ENCODE data around the gene ETV6.
A peak's percentile ranks its signal among the peaks of the same experiment; 100 is the strongest.

The ETV6 gene

DNA sequence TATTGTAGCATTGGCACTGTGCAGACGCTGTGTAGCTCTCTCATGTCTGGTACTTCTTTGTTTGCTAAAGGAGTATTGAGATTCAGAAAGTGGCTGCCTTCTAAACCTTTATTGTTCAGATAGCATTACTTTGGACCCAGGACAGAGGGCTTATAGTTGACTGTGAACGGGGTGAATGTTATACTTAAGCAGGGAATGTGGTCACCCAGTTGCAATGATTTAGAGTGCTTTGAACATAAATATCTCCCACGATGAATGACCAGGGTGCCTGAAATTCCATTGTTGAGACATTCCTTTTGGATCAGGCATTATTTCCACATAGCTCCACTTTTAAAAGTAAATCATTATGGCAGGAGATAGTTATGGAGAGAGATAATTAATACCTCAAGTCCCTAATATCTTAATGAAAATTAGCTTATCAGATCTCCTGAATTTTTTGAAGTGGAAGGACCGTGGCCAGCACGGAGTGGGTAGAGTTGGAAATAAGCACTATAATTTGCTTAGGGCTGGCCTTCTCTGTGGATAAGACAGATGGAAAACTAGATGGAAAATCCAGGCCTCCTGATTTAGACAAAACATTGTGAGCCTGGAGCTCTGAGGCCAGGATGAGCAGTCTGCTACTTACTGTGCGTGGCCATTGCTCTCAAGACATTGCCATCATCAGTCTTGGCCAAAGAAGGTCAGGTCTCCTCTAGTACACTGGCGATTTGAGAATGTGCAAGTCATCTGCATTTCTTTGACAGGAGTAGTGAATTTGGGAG, 114.5 kb downstream of the ETV6 start:
- no peak for DNase-seq

DNA sequence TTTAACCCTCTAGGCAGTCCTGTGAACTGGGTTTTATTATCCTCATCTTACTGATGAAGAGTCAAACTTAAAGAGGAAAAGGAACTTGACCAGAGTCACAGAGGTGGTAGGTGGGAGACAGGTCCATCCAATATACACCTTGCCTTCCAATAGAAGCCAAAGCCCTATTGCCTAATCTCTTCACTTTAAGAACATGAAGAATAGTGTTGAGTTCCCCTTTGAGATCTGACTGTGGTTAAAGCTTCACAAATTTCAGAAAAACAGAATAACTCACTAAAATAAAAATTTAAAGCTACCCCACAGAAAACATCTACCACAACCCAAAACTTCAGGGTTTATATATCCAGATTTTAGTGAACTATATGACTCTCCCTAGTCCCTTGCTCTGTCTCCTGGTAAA, 115.4 kb downstream of the ETV6 start:
- DNase-seq: no peak

DNA sequence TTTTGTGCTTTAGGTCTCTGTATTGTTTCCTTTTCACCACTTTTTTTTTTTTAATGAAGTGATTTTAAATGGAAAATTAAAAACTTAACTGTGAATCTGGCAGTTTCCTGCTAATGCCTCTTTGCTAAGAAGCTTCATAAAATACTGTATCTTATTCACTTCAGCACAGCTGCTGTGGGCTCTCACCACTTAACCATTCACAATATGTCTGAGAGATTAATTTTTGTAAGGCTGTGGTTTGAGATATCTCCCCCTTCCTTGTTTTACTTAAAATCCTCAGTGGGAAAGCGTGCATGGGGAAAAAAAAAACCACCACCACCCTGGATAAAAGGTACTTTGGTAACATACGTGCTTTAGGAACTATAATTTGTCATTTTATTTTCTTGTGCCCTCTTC, 115.9 kb downstream of the ETV6 start:
- no peak for DNase-seq

DNA sequence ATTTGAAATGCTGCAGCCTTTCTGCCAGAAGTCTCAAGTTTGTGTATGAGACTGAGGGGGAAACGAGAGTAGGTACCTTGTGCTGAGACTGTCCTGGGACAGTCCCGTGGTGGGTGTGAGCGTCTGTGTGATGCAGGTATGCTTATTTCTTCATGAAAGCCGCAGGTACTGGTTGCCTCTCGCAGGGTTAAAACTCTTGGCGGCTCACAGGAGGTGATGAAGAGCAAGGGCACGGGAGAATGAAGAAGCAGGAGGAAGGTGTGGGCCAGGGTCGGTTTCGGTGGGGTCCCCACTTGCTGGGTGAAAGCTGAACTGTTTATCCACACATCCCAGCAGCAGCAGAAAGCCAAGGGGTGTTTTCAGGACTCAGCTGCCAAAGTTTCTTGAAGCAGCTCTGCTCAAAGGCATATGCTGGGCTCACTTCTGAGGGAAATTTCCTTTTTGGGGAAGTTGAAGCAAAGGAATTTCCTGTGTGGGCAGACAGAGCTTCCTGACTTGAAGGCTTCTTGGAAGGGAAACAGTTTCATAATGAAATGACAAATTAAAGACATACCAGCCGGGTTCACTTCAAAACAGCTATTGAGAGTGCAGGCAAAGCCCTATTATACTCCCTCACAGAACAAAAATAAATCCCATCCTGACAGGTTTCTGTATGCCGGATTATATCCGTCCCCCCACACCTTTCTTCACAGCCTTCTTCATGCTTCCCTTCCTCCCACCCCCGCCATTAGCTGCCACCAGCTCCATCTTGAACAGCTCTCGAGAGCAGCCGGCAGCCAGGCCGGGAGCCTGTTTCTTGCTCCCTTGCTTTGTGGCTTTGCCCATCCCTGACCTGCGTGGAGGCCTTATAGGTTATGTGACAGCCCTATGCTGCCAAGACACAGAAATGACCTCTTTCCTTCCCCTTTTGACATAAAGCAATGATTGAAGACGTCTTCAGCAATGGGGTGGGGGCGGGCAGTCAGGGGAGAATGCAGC, 116.6 kb downstream of the ETV6 start:
- DNase-seq: peak; percentile 33

DNA sequence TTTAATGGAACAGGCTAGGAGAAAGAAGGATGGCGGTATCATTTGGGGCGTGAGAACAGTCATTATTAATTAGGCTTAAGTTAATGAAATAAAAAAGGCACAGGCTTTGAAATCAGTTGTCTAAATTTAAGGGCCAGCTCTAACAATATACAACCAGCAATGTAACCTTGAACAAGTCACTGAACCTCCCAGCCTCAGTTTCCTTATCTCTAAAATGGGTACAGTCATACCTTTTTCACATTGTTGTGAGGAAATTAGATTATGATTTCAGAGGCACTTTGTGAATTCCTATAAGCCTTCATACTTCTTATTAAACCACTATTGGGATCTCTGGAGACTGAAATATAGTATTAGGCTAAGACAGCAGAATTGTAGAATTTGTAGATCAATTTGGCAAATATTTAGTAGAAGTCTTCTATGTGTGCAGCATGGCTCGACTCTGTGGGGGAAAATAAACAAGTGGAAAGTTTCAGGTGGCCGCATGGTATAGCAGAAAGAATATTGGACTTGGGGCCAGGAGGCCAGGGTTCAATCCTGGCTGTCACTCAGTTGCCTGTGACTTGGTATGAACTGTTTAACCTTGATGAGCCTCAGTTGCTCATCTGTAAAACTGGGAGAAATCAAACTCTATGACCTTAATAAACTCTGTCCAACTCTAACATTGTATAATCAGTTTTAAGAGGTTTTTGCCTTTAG, 117.7 kb downstream of the ETV6 start:
- DNase-seq: no peak

DNA sequence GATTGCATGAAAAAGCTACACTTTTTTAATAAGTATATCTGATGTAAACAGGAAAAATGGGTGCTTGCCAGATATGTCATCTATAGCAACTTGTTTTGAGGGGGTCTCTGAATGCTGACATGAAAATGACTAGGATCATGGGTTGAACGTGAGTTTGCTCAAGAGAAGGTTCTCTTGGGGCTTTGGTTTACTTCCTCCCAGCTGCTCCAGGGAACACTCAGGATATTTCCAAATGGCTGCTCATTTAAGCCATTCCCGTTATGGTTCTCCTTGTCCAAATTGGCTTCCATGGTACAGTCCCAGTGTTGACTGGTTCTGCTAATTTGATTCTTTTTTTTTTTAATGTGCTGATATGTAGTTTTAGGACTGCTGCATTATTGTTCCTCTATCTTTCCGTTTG, 118.3 kb downstream of the ETV6 start:
- no peak for DNase-seq

DNA sequence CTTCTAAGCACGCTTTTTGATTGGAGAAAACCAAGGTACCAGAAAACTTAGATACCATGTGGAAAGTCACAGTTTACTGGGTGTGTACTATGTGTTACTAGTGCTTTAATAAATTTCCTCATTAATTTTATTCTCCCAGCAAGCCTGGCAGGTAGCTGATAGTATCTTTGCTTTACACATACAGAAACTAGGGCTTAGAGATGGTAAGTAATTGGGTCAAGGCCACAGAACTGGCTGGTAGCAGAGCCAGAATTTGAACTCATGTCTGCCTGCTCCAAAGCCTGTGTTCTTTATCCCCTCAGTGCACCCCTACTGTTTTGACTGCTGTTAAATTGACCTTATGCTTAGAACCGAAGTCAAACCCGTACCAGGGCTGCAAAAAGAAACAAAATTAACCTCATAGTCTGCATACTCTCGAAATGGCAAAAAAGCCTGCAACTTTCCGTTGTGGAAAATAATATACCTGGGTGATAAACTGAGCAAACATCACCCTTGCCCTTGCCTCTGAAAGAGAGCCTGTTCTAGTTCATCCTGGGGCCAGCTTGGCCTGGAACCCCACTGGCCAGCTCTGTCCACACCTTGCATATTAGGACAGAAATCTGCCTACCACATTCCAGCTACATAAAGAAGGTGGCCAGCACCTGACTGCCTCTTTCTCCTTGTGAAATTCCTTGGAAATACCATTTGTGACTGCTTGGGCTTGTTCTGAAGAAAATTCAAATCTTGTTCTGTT, 118.9 kb downstream of the ETV6 start:
- DNase-seq: no peak

DNA sequence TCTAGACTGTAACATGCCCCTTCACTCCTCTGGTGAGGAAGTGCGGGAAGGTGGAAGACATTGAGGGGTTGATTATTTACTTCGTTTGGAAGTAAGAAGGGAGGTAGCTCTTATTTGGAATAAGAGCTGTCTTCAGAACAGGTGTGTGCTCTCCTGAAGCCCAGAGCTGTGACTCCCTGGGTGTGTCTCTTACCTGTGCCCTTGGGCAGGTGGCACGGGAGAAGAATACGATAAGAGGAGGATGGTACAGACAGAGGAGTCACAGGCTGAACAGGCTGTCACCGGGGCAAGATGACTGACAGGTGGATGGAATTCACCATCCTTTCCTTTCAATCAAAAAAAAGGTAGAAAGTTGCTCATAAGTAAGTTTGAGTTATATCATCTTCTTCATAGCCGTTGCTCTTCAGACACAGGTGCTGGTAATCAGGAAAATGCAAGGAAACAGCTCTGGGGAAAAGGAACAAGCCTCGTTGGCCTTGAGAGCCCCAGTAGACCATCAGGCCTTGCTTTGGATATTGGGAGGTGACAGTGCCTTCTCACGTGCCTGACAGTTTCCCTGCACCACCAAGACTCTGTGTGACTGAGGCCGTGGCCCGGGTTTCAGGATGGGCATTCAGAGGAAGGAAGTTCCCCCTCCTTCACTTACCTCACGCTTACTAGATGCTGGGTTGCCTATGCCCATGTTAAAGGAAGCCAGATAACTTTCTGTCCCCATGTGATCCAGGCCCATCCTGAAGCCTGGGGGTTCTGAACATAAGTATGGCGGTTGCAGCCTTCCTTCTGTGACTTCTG, 120.4 kb downstream of the ETV6 start:
- peak; percentile 25 for DNase-seq

DNA sequence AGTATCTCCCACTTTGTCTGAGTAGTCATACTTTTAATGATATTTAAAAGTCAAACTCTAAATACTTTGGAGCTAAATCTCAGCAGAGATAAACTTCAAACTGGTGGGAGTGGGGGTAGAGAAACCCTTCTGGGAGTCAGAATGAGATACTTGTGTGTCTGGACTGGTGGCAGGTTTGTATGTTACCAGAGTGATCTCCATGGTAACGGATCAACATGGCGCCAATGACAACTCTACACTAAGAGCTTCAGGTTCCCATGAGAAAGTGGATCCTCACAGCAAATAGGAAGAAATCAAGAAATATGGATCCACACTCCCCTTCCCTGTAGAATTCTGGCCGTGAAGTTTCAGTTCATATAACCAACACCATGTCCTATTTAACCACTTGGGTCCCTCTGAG, 121.9 kb downstream of the ETV6 start:
- DNase-seq: peak; percentile 19

DNA sequence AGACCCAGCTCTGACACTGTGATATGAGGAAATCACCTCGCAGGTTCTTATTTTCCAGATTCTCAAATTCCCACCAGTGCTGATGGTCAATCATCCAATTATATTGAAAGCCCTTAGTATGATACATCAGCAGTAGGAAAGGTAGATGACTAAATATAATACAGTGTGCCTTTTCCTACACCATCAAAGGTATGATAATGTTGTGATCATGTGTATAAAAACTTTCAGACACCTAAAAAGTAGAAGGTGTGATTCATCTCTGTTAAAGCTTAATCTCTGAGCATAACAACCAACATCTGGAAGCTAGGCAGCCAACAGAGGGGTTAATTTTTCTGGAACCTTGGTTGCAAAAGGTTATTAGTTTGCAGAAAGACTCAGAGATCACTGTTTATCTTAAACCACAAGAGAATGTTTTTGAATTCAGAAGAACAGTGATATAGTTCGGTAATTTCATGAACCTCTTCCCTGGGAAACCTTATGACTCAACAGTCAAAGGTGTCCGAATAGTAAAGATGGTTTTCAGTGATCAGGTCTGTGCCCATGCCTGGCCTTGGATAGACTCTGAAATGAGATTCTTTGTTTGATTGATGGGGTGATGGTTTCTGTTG, 122.5 kb downstream of the ETV6 start:
- DNase-seq: no peak

DNA sequence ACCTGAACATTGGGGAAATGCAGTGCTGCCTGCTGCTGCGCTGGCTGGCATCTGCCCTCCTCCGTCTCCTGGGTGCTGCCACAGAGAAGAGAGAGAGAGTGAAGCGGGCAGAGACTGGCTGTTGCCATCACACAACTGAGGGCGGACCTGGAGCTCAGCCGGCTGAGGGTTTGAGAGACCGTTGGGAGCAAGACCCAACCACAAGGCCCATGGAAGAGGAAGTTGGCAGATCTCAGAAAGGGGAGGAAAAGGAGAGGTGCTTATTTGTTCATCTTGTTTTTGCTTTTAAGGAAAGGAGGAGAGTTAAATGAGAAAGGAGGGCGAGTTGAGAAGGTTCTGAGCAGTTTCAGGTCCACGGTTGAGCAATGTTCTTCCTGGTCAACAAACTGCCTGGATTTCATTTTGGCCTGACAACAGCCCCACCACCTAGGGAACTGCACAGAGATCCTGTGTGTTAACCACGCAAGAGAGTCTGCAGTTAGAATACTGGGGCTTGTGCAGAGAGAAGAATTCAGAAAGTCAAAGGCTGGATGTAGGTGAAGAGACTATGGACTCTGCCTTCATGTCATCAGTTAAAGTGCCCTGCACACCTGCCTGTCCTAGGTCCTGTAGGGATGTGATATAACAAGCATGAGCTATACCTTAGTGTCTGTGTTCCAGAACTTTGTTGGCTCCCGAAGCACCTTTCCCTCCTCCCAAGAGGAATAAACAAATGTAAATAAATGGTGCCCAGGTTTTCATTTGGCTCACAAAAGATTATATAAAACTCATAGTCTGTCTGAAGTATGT, 124.6 kb downstream of the ETV6 start:
- peak; percentile 20 for DNase-seq

DNA sequence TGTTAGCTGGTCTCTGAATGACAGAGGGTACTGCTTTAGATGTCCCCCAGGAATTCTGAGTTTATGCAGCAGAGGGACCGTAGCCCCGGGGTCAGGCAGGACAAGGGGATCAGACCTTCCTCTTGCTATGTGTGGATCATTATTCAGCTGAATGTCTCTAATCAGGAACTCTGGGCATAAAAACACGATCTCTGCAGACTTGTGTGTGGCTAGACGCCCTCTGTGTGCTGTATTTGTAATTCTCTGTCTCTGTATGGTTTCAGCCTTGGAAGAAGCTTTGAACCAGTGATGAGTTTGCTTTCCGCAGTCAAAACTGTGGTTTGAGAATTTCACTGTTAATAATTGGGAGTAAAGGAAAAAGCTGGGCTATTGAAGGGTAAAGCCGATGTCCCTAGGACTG, 125.3 kb downstream of the ETV6 start:
- no peak for DNase-seq

DNA sequence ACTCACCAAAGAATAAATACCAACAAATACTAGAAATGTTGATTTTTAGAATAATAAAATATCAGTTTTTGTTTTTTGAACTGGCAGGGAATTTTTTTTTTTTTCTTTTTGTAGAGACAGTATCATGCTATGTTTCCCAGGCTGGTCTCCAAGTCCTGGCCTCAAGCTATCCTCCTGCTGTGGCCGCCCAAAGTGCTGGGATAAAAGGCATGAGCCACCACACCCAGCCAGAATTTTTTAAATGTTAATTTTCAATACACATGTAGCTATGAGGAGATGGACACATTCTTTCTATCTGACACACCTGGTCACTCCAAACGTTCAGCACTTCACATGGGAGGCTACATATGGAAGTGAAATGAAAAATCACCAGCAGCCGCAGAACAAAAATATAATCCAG, 126.8 kb downstream of the ETV6 start:
- no peak for DNase-seq

DNA sequence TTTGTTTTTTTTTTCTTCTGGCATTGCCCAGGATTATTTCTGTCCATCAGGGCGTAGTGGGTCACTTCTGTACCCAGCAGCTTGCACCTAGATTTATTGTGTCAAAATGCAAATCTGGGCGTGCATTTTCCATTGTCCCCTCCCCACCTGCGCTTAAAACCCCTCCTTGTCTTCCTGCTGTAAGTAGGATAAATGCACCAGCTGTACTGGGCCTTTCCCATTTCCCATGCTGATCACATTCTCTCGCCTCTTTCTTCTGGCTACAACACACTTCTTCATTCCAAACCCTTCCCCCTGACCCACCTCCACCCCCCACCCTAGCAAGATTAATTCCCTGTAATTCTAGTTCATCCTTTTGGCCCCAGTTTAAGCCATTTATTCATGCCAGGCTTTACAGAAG, 128.0 kb downstream of the ETV6 start:
- DNase-seq: no peak

DNA sequence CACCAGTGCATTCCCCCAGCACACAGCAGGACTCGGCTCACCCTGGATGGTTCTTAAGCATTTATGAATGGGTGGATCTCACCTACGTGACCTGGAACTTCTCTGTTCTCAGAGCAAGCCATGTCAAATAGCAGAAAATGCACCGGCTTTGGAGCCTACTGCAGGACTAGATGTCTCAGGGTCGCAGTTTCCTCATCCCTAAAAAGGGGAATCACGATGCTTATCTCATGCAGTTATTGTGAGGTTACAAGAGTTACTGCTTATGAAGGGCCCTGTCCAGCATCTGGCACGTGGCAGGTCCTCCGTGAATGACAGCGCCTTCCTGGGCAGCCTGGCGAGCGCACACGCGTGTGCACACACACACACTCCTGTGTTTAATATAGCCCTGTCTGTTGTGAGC, 128.5 kb downstream of the ETV6 start:
- DNase-seq: no peak

DNA sequence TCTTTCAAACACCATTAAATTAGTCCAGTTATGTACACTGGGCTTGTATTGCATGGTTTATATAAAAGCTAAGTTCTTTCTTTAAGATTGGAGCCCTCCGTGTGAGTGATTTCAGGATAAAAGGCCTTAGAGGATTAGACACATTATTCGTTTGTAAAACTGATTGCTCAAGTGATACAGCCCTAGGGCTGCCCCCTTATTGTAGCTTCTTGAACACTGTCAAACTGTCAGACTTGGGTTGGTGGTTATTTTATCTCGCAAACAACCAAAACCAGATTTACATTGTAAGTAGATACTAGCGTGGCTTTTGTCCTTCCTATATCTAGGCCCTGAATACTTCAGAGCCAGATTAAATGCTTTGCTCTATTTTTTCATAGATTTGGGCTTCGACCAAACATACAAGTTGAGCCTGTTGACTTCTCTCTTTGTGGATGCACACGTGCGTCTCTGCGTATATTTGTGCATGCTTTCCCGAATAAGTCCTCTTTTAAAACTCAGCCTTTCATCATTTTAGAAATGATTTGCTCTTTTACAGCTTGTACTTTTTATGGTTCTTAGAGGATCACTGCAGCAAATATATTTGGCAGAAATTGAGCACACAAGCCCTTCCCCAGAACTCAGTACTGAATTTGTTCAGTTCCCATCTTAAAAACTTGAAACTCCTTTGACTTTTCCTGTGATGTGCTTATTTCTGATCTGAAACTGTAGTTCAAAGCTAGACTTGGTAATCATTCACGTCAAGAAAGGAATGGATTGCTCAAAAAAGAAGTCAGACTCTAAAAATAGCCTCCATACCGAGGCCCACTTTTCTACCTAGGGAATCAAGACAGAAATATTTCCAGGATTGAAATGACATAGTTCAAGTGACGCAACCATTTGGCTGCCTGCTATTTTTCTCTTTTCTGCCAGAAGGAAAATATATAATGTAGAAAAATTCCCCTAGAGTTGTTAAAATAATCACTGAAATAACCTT, 129.5 kb downstream of the ETV6 start:
- no peak for DNase-seq

DNA sequence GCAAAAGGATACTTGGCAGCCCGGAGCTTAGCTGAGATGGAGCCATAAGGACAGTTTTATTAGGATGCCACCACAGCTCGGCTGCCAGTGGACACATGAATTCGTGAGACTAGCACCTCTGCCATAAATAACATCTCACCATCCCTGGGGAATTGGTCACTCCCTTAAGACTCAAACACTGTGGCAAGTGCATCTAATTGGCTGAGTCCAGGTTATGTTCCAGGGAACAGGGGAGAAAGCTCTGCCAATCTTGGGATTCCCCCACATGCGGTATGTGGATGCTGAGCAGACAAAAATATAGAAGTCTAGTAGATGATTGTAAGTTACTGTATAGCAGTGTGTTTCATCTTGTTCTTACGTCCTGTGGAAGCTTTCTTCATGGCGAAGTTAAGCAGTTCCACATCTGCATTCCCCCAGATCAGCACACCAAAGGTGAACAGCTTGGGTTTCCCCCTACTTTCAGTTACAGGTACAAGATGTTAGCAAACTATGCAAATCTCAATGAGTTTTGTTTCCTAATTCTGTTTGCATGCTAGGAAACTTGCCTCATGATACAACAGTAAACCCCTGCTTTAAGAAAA, 131.1 kb downstream of the ETV6 start:
- no peak for DNase-seq

DNA sequence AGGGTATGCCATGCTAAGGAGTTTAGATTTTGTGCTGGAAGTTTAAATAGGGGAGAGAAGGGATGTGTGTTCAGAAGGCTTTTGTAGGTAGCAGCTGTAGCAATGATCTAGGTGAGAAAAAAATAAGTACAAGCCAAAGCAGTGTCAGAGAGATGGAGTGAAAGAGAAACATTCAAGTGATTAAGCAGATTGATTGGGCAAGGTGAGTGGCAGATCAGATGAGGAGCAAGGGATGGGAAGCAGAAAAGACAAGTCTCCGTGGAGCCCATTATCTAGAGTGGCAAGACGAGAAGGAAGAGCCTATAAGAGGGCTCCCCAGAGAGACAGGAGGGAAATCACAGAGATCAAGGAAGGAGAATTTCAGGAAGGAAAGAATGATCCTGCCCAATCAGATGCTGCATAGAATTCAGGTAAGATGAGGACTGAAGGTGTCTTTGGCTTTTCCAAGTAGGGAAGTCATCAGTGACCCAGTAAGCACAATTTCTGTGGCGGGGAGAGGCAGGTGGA, 133.5 kb downstream of the ETV6 start:
- no peak for DNase-seq

DNA sequence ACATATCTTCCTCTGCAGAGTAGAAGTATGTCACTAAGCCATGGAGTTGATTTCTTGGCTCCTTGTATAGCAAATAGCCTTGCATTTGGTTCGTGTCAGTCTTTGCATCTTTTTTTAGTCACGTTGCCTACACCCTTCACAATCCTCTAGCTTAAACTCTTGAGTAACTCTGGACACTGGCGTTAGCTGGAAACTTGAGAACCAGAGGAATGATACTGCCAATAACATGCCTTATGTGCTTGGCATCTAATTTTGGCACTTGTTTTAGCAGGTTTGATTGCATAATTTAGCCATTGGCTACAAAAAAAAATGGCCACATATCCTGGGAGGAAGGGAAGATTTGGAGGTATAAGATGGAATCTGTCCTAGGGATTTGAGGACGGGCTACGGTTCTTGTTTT, 136.2 kb downstream of the ETV6 start:
- no peak for DNase-seq

Data from CD4-positive, alpha-beta T cell treated with Interleukin-10 for 1 hour (primary cell).